ENCODE data around the gene C16orf96.

C16orf96 gene

GRCh38 chr16:4615384-4616046, 59.4 kb downstream of the C16orf96 start:
- TF ChIP-seq, protein P1, sequence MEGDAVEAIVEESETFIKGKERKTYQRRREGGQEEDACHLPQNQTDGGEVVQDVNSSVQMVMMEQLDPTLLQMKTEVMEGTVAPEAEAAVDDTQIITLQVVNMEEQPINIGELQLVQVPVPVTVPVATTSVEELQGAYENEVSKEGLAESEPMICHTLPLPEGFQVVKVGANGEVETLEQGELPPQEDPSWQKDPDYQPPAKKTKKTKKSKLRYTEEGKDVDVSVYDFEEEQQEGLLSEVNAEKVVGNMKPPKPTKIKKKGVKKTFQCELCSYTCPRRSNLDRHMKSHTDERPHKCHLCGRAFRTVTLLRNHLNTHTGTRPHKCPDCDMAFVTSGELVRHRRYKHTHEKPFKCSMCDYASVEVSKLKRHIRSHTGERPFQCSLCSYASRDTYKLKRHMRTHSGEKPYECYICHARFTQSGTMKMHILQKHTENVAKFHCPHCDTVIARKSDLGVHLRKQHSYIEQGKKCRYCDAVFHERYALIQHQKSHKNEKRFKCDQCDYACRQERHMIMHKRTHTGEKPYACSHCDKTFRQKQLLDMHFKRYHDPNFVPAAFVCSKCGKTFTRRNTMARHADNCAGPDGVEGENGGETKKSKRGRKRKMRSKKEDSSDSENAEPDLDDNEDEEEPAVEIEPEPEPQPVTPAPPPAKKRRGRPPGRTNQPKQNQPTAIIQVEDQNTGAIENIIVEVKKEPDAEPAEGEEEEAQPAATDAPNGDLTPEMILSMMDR (IDR thresholded peaks at IDR 0.05; ENCODE audit: control insufficient read depth, extremely low read depth, insufficient read depth), result no peak
- H3K4me3 ChIP-seq (ENCODE audit: low read depth, low read length), result peak overlapping the region; percentile 73
- DNase-seq (ENCODE audit: low read depth), result no peak

DNA sequence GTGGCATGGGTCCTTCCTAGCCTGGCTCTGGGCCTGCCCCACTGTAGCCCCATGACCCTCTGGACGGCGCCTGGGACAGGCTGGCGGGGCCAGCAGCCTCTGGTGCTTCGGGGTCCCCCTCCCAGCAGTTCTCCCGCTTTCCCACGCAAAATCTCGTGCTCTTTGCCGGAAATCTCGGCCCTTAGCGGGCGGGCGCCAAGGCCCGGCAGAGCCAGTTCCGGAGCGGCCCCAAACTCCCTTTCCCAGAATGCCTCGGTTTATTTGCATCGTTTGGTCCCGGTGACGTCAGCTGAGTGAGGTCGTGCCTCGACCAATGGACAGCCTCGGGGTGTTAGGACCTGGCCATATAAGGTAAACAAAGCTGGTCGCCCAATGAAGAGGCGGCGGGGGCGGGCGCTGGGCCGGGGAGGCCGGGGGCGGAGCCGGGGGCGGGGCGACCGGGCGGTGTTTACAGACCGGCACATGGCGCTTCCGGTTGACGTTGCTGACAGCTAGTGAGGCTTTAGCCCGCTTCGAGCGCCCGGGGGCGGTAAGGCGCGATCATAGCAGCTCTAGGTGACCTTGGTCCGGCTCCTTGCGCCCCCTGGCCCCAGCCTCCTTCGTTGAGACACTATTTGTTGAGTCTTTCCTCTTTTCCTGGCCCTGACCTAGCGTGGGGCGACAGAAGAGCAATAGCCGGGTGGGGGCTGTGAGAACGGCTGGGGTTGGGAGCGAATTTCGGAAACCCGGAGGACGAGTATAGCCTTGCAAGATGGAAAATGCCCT, 60.1 kb downstream of the C16orf96 start:
- TF ChIP-seq, protein P1 (IDR thresholded peaks at IDR 0.05; ENCODE audit: control insufficient read depth, extremely low read depth, insufficient read depth), result peak; percentile 37
- peak; percentile 99 for DNase-seq (ENCODE audit: low read depth)
- peak overlapping the region; percentile 69 for H3K4me3 ChIP-seq (ENCODE audit: low read depth, low read length)

GRCh38 chr16:4617880-4618279, 61.7 kb downstream of the C16orf96 start:
- TF ChIP-seq, protein P1 (IDR thresholded peaks at IDR 0.05; ENCODE audit: control insufficient read depth, extremely low read depth, insufficient read depth), result no peak
- H3K4me3 ChIP-seq (ENCODE audit: low read depth, low read length), result peak overlapping the region; percentile 69; the same call in 1 of the 2 replicates
- no peak for DNase-seq (ENCODE audit: low read depth)

DNA sequence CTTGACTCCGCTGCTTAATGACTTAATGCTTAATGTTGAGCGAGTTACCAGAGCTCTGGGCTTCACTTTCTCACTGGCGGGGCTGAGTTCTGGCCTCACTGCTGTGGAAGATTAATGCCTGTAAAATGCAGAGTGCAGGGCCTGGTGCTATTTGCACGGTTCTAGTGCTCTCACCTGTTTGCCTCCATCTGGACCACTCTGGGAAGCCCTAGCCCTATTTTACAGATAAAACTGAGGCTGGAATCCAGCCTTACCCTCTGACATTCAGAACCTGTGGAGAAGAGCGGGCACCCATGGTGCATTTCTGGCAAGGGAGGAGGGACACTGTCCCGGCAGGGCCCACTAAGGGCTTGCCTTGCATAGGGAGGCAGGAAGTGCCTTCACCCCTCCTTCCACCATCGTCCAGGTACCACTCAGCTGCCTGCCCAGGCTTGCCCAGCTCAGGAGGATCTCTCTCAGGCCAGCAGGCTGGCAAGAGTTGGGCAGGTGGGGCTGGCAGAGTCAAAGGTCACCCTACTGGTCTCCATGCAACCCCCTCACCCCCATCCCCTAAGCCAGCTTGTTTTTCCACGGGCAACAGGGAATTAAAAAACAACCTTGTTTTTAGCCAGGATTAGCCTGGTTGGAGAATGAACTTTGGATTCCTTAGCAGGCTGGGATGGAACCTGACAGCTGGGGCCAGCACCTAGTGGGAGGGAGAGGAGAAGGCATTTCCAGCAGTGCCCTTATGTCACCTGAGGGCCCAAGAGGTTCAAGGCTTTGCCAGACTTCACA, 62.7 kb downstream of the C16orf96 start:
- TF ChIP-seq, protein P1 (IDR thresholded peaks at IDR 0.05; ENCODE audit: control insufficient read depth, extremely low read depth, insufficient read depth), result no peak
- H3K4me3 ChIP-seq (ENCODE audit: low read depth, low read length), result no peak overlapping the region
- no peak for DNase-seq (ENCODE audit: low read depth)

DNA sequence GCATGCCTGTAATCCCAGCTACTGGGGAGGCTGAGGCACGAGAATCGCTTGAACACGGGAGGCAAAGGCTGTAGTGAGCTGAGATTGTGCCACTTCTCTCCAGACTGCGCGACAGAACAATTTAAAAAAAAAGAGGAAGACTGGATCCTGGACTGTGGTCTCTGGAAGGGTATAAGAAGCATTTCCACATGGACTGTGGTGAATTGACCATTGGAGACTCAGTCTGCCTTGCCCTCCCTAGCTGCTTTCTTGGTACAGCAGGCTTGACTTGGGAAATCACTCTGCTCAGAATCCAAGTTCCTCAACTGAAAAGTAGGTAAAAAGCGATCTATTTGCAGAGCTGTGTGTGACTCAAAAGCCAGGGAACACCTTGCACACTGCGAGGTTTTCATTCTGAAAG, 67.5 kb downstream of the C16orf96 start:
- no peak overlapping the region for H3K4me3 ChIP-seq (ENCODE audit: low read depth, low read length)
- DNase-seq (ENCODE audit: low read depth), result no peak
- TF ChIP-seq, protein P1 (IDR thresholded peaks at IDR 0.05; ENCODE audit: control insufficient read depth, extremely low read depth, insufficient read depth), result no peak

DNA sequence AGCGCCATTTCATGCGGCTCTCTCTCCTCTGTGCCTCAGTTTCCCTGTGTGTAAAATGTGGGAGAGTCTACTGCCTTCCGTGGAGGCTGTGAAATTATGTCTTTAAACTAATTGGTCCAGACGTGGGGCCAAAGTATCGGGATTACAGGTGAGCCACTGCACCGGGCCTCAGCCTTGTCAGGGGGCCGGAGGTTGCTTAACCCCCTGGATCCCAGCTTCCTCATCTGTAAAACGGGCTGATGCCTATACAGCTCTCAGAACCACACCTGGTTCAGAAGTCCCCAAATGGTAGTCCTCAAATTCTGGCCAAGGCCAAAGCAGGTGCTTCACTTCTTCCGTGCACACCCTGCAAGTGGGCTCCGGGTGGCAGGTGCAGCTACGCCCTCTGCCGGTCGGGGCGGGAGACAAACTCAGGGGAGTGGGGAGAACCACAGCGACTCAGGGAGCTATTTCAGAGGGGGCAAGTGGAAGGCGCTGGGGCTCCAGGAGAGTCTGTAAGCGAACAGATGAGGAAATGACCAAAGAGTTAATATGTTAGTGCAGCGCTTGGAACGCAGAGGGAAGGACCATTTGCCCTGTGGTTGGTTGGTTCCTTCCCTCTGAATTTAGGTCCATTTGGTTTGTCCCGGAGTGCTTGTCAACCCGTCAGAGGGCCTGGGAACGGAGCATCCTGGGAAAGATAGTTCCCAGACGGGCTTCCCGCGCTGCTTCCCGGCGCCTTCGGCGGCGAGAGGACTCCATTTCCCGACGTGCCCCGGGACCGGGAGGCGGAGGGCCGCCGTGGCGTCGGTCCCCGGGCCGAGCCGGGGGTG, 68.1 kb downstream of the C16orf96 start, which contains the start of gene MGRN1:
TSS of gene MGRN1 (plus strand) at position 812 of the 812 bp plus-strand sequence. CDS start 135 bp downstream, outside the sequence.
- DNase-seq (ENCODE audit: low read depth), result peak; percentile 95
- H3K4me3 ChIP-seq (ENCODE audit: low read depth, low read length), result peak within 1 kb of the TSS; percentile 95
- TF ChIP-seq, protein P1 (IDR thresholded peaks at IDR 0.05; ENCODE audit: control insufficient read depth, extremely low read depth, insufficient read depth), result peak; percentile 92
